Smooth muscle cell (in vitro differentiated cells): Measurements from ENCODE around the gene FAR2. TPM values are rescaled to one million over a fixed set of nuclear protein-coding genes. Genes with fewer than 3 reads are reported as not detected.

ENCODE experiments used
- DNase-seq: peaks from one replicate; lab custom pipeline; 2025; ENCODE audit not compliant: unreplicated experiment; lab: John Stamatoyannopoulos, UW
- H2AFZ ChIP-seq: fragments of 200-600 bp; sonication (generic); 2 replicates; pipeline ENCODE4 v1.6.0; 2016; ENCODE audit warnings: antibody characterized with exemption, low read depth, mild to moderate bottlenecking
- H3F3A ChIP-seq: fragments of 200-600 bp; sonication (generic); 2 replicates; pipeline ENCODE4 v1.6.0; 2017; ENCODE audit warnings: antibody characterized with exemption, low read depth
- H3K27ac ChIP-seq: fragments of 200-600 bp; sonication (generic); 2 replicates; pipeline ENCODE4 v1.5.1; 2016; ENCODE audit warnings: low read depth, mild to moderate bottlenecking
- H3K27me3 ChIP-seq: fragments of 200-600 bp; sonication (generic); 2 replicates; pipeline ENCODE4 v1.6.1; 2016; ENCODE audit warnings: low read depth, mild to moderate bottlenecking
- H3K36me3 ChIP-seq: fragments of 200-600 bp; sonication (generic); 2 replicates; pipeline ENCODE4 v1.5.1; 2016; ENCODE audit warnings: low read depth
- H3K4me1 ChIP-seq: fragments of 200-600 bp; sonication (generic); 2 replicates; pipeline ENCODE4 v1.5.1; 2016; ENCODE audit warnings: low read depth
- H3K4me2 ChIP-seq: fragments of 200-600 bp; sonication (generic); 2 replicates; pipeline ENCODE4 v1.6.0; 2016; ENCODE audit warnings: mild to moderate bottlenecking
- H3K4me3 ChIP-seq: fragments of 200-600 bp; sonication (generic); 2 replicates; pipeline ENCODE4 v1.5.1; 2016; ENCODE audit warnings: mild to moderate bottlenecking
- H3K79me2 ChIP-seq: fragments of 200-600 bp; sonication (generic); 2 replicates; pipeline ENCODE4 v1.6.0; 2016; ENCODE audit warnings: low read depth, mild to moderate bottlenecking
- H3K9ac ChIP-seq: fragments of 200-600 bp; sonication (generic); 2 replicates; pipeline ENCODE4 v1.6.0; 2016; ENCODE audit warnings: low read depth
- H3K9me3 ChIP-seq: fragments of 200-600 bp; sonication (generic); replicated peaks from 2 replicates; pipeline ENCODE4 v1.5.1; 2016; ENCODE audit warnings: low read depth
- H4K20me1 ChIP-seq: fragments of 200-600 bp; sonication (generic); 2 replicates; pipeline ENCODE4 v1.6.0; 2016; ENCODE audit warnings: low read depth
- CTCF ChIP-seq: fragments of 200-600 bp; sonication (generic); IDR thresholded peaks from 2 replicates; pipeline ENCODE4 v1.5.1; 2017; ENCODE audit warnings: borderline replicate concordance, mild to moderate bottlenecking, antibody characterized with exemption; ENCODE audit not compliant: insufficient read depth, poor library complexity, severe bottlenecking
- whole genome bisulfite sequencing: methylation state at CpG from one replicate; pipeline ENCODE4 v1.1.7; 2016; ENCODE audit warnings: low lambda C conversion rate; 5-methylcytosine and 5-hydroxymethylcytosine counted together
- polyA plus RNA-seq: library from polyadenylated mRNA; unstranded; fragments of >200 nt; fragmentation: Nextera tagmentation; extraction: Ambion mirVana; gene quantifications from 2 replicates; pipeline ENCODE4 v1.2.1, GENCODE V29; 2016
- total RNA-seq: library from RNA; depleted of rRNA; stranded (reverse); fragments of >200 nt; gene quantifications from 2 replicates; pipeline ENCODE4 v1.2.3, GENCODE V29; 2014

Gene FAR2
- total and polyA plus RNA-seq, 2 experiments from 2014 or later = 1.5 to 8.5 TPM

- Histone ChIP-seq H2AFZ (no peak overlapping the region), H3K4me2 (no peak overlapping the region), H3K4me3 (no peak overlapping the region), H3F3A (no peaks in the 10 kb centered on the region), H3K4me1 (no peaks in the 10 kb centered on the region), H3K36me3 (no peaks in the 10 kb centered on the region), H3K27me3 (no peaks in the 10 kb centered on the region), H4K20me1 (no peaks in the 10 kb centered on the region), H3K9ac (no peak overlapping the region), H3K9me3 (no peaks in the 10 kb centered on the region), H3K79me2 (no peaks in the 10 kb centered on the region), H3K27ac (no peak overlapping the region)
- DNase-seq = no peak
- no peak for TF ChIP-seq CTCF
- WGBS = 77% methylated on average over 2 of the region's 2 CpGs
Measured at GRCh38 chr12:29225834-29226233, 76.8 kb downstream of the FAR2 start.

DNA sequence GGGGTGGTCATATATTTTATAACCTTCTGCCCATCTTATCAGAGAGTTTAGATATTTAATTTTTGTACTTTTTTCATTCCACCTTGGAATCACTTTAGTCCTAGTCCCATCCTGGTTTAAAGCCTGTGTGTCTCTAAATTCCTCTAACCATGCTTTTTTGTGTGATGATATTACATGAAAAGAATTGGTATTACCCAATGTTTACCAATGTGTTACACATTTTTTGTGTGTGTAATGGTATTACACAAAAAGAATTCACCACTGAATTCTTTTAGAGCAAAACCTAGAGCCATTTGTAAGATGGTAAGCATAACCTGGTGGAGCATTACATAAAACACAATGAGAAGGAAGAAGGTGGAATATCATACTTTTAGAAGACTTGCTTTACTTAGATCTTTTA lies 77.5 kb downstream of the FAR2 start:
- Histone ChIP-seq H3K9me3 (no peaks in the 10 kb centered on the region), H2AFZ (no peak overlapping the region), H3K9ac (no peak overlapping the region), H3K4me3 (no peak overlapping the region), H3K4me1 (no peaks in the 10 kb centered on the region), H3F3A (no peaks in the 10 kb centered on the region), H3K27ac (no peak overlapping the region), H4K20me1 (no peaks in the 10 kb centered on the region), H3K36me3 (no peaks in the 10 kb centered on the region), H3K4me2 (no peak overlapping the region), H3K79me2 (no peaks in the 10 kb centered on the region), H3K27me3 (no peaks in the 10 kb centered on the region)
- DNase-seq = no peak
- no peak for TF ChIP-seq CTCF

DNA sequence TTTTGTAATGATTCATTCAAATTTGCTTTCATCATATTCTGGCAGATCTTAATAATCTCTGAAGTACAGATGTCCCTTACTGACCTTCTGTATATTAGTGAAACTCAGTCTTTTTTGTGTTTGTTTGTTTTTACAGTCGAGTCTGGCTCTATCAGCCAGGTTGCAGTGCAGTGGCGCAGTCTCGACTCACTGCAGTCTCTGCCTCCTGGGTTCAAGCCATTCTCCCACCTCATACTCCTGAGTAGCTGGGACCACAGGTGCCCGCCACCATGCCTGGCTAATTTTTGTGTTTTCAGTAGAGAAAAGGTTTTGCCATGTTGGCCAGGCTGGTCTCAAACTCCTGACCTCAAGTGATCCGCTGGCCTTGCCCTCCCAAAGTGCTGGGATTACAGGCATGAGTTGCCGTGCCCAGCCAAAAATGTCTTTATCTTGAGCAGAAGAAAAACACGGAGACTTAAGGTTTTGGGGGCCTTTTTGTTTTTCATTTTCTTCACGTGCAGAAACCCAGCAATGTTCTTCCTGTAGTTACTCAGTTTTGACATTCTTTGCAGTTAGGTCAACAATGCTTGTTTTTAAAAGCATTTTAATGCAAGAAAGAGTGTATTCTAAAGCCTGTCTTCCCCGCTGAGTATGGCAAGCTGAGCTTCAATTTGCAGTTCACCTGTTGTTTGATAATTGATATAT lies 79.5 kb downstream of the FAR2 start:
- no peaks in the 10 kb centered on the region for H3K9me3 ChIP-seq
- no peak for DNase-seq
- no peak overlapping the region for H2AFZ ChIP-seq
- WGBS = 57% methylated on average over 9 of the region's 9 CpGs
- no peak for TF ChIP-seq CTCF
- H3K4me3 ChIP-seq = no peak overlapping the region
- H3F3A ChIP-seq = no peaks in the 10 kb centered on the region
- no peak overlapping the region for H3K9ac ChIP-seq
- H3K4me2 ChIP-seq = no peak overlapping the region
- no peaks in the 10 kb centered on the region for H3K4me1 ChIP-seq
- no peaks in the 10 kb centered on the region for H4K20me1 ChIP-seq
- no peaks in the 10 kb centered on the region for H3K79me2 ChIP-seq
- no peak overlapping the region for H3K27ac ChIP-seq
- H3K36me3 ChIP-seq = no peaks in the 10 kb centered on the region
- H3K27me3 ChIP-seq = no peaks in the 10 kb centered on the region

- DNase-seq = no peak
- TF ChIP-seq CTCF = no peak
- WGBS = 77% methylated on average over 2 of the region's 2 CpGs
- no peak overlapping the region for H2AFZ ChIP-seq
- H3K36me3 ChIP-seq = no peaks in the 10 kb centered on the region
- H3F3A ChIP-seq = no peaks in the 10 kb centered on the region
- H3K9ac ChIP-seq = no peak overlapping the region
- no peaks in the 10 kb centered on the region for H3K27me3 ChIP-seq
- H3K27ac ChIP-seq = no peak overlapping the region
- H3K4me2 ChIP-seq = no peak overlapping the region
- no peak overlapping the region for H3K4me3 ChIP-seq
- no peaks in the 10 kb centered on the region for H4K20me1 ChIP-seq
- H3K4me1 ChIP-seq = no peaks in the 10 kb centered on the region
- no peaks in the 10 kb centered on the region for H3K79me2 ChIP-seq
- no peaks in the 10 kb centered on the region for H3K9me3 ChIP-seq
Measured at GRCh38 chr12:29229158-29229505, 80.1 kb downstream of the FAR2 start.
